ENCODE results near the gene GBF1.
A peak's percentile ranks its signal among the peaks of the same experiment; 100 is the strongest.

The GBF1 gene

GRCh38 chr10:102226542-102226870 is 18.8 kb upstream of the GBF1 start:
- DNase-seq (ENCODE audit: low spot score) = no peak
- TF ChIP-seq CTCF (IDR thresholded peaks at IDR 0.05; ENCODE audit: extremely low read depth, missing control alignments) = no peak

GRCh38 chr10:102227050-102227449 is 18.3 kb upstream of the GBF1 start:
- no peak for DNase-seq (ENCODE audit: low spot score)

GRCh38 chr10:102229810-102230263 is 15.5 kb upstream of the GBF1 start:
- peak; percentile 93 for TF ChIP-seq CTCF (IDR thresholded peaks at IDR 0.05; ENCODE audit: extremely low read depth, missing control alignments)
- DNase-seq (ENCODE audit: low spot score) = peak; percentile 90

More at GRCh38 chr10:102227050-102227449, 18.3 kb upstream of the GBF1 start:
- no peak for TF ChIP-seq CTCF (IDR thresholded peaks at IDR 0.05; ENCODE audit: extremely low read depth, missing control alignments)

GRCh38 chr10:102230264-102230860 is 15.0 kb upstream of the GBF1 start:
- no peak for TF ChIP-seq CTCF (IDR thresholded peaks at IDR 0.05; ENCODE audit: extremely low read depth, missing control alignments)
- DNase-seq (ENCODE audit: low spot score) = no peak

- peak; percentile 77 for DNase-seq (ENCODE audit: low spot score)
- peak; percentile 50 for TF ChIP-seq CTCF (IDR thresholded peaks at IDR 0.05; ENCODE audit: extremely low read depth, missing control alignments)
Observed at GRCh38 chr10:102230861-102231356, 14.4 kb upstream of the GBF1 start.

GRCh38 chr10:102231357-102232318 is 13.7 kb upstream of the GBF1 start:
- peak; percentile 87 for DNase-seq (ENCODE audit: low spot score)
- peak; percentile 72 for TF ChIP-seq CTCF (IDR thresholded peaks at IDR 0.05; ENCODE audit: extremely low read depth, missing control alignments)

GRCh38 chr10:102233997-102234396 is 11.3 kb upstream of the GBF1 start:
- no peak for DNase-seq (ENCODE audit: low spot score)
- TF ChIP-seq CTCF (IDR thresholded peaks at IDR 0.05; ENCODE audit: extremely low read depth, missing control alignments) = no peak
